HG02884 (cell line): ENCODE data around the gene TBC1D16.
"Not testable (repeated sequence)": the region's sequence is repeated elsewhere in the genome, so short reads cannot be mapped to it uniquely, and the experiment has no call there.

Experiments used
- ATAC-seq: cut with Tn5 transposase; IDR thresholded peaks from one replicate; pipeline ENCODE4 v1.9.1; 2021; ENCODE audit warnings: mild to moderate bottlenecking, moderate library complexity; ENCODE audit not compliant: unreplicated experiment

Gene TBC1D16

DNA sequence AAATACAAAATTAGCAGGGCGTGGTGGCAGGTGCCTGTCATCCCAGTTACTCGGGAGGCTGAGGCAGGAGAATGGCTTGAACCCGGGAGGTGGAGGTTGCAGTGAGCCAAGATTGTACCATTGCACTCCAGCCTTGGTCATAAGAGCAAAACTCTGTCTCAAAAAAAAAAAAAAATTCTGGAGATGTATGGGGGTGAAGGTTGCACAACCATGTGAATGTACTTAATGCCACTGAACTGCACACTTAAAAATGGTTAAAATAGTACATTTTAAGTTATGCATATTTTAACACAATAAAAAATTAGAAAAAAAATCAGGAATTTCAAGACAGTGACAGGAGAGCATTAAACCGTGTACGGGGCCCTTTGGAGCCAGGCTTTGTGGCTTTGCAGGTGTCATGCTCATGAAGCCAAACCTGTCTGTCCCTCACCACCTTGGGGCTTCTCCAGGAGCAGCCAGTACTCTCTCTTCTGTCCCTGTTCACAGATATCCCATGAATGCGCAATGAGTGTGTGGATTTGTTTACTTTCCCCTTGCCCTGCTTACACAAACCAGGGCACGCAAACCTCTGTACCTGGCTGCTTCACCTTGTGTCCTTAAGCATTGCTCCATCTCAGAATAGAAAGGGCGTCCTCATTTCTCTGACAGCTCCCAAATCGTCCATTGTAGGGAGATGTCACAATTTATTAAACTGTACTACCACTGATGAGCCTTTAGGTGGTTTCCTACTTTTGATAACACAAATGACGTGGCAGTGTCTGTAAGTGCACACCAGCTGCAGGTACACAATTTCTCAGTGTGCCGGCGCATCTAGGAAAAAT lies 138.2 kb downstream of the TBC1D16 start:
- no peak for ATAC-seq

DNA sequence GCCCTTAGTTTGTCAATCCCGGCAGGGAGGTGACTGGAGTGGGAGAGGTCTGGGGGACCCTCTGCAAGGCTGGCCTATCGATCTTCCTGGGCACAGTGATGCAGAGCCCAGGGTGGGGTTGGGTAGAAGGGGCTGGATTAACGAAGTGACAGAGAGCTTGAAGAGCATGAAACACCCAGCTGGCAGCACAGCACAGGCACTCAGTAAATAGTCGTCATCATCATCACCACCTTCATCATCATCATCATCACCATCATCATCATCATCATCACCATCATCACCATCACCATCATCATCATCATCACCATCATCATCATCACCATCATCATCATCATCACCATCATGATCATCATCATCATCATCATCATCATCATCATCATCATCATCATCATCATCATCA lies 142.2 kb downstream of the TBC1D16 start:
- ATAC-seq, result not testable (repeated sequence)

DNA sequence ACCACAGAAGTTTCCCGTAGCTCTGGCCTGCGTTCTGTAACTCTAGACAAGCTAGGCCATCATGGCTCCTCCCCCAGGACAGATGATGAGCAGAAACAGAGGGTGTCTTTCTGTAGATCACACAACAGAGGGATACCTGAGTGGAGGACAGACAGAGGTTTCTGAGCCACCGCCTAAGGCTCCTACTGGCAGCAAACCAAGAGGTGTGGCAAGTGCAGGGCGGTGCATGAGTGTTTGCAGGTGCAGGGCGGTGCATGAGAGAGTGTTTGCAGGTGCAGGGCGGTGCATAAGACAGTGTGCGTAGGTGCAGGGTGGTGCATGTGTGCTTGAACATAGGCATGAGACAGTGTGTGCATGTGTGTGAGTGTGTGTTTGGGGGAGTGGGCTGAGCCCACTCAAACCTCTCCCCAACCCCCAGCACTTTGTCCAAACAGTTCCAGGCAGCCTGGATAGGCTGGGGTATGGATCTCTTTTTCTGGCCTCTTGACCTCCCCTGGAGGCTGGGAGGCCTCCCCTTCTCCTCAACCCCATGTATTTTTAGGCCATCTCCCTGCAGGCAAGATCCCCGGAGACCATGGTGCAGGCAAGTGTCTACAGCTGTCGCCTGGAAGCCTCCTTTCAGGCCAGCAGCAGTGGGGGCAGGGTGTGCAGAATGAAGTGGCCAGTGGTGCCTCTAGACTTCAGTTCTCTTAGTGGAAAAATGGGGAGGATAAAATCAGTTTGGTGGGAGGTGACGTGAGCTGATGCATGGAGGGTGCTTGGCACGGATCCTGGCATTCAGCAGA lies 143.0 kb downstream of the TBC1D16 start:
- ATAC-seq, result no peak

DNA sequence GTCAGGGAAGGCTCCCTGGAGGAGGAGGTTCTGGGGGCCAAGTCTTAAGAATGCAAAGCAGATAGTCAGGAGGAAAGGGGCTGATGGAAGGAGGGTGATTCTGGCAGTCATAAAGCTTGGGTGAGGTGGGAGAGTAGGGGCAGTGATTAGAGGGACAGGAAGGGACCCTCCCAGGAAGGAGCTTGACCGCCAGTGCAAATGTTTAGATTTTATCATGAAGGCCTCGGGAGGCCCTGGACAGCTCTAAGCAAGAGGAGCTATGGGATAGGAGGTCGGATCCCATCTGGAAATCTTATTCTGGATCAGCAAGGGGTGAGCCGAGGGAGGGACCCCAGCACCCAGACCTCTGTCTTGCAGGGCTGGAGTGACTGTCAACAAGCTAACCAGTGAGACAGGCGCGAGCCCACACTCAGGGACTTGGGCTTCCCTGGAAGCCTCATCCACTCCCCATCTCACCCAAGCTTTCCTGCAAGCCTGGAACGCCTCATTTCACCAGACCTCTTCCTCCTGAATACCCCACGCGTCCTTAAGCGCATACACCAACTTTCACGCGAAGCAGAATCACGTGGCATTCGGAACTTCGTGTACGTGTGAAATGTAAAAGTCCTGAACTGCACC lies 144.4 kb downstream of the TBC1D16 start:
- ATAC-seq, result no peak

DNA sequence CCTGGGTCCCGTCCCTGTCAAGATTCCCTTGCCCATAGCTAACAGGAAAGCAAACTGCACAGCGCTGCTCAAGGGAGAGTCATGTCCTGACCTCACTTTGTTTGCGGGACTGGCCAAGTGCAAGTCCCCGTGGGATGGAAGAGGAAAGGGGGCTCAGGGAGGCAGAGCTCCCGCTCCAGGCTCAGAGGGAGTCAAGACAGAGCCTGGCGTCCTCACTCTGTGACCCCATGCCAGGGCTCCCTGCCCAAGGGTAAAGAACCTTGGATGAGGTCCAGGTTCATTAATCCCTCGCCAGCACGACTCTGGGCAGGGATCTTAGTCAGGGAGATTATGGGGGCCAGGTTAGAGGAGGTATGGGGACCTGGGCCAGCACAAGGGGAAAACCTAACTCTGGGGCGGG lies 145.0 kb downstream of the TBC1D16 start:
- no peak for ATAC-seq

DNA sequence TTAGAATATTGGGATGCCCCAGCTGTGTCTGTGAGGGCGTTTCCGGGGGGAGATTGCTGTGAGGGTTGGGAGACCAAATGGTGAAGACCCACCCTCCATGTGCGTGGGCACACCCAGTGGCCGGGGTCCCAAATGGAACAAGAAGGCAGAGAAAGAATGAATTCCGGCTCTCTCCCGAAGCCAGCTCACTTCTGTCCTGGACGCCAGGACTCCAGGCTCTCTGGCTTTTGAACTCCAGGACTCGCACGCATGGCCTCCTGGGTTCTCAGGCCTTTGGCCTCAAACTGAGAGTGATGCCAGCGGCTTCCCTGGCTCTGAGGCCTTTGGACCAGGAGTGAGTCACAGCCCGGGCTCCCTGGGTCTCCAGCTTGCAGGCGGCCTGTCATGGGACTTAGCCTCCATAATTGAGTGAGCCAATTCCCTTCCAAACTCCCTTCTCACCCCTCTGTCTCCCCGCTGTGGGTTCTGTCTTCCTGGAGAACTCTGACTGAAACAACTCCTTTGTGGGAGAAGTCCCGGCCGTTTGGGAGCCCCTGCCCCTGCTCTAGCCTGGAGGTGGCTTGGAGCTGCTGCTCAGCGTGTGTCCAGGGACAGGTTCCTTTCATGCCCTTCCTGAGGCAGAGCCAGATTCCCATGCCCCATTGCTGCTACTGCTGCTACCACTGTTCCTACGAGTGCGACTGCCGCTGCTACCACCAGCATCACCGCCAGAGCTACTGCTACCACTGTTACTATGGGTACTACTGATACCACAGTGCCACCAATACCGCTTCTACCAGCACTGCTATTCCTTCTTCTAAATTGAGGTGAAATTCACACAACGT lies 146.6 kb downstream of the TBC1D16 start:
- no peak for ATAC-seq

DNA sequence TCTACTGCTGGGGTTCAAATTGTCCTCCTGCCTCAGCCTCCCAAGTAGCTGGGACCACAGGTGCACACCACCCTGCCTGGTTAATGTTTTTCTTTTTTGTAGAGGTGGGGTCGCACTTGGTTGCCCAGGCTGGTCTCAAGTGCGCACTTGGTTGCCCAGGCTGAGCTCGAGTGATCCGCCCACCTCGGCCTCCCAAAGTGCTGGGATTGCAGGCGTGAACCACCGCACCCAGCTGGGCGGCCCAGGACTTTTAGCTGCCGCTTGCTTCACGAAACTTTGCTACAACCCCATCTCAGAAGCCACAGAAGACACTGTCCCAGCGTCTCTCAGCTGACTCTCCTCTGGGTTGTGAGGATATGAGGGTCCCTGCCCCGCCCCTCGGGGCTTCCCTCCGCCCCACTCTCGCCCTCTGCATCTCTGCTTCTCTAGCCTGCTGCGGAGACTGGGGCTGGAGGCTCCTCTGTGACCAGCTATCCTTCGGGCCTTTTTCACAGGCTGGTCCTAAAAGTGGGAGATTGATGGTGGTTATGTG lies 147.6 kb downstream of the TBC1D16 start:
- no peak for ATAC-seq

DNA sequence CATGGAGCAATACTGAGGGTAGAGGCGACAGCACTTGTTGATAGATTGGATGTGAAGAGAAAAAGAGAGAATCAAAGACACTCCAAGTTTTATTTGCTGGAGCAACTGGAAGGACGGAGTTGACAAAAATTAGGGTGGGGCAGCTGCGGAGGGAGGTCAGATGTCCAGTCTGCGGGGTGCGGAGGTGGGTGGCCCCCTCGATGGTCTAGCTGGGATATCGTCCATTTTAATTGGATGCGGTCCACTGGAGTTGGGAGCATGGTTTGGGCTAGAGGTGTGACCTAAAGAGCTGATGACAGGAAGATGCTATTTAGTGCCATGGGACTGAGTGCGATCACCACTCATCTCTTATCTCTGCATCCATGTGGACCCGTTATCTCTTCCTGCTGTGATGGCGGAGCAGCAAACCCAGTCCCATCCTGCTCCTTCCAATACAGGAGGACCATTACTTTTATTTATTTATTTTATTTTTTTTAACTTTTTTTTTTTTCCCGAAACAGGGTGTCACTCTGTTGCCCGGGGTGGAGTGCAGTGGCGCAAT lies 148.2 kb downstream of the TBC1D16 start:
- ATAC-seq, result no peak

DNA sequence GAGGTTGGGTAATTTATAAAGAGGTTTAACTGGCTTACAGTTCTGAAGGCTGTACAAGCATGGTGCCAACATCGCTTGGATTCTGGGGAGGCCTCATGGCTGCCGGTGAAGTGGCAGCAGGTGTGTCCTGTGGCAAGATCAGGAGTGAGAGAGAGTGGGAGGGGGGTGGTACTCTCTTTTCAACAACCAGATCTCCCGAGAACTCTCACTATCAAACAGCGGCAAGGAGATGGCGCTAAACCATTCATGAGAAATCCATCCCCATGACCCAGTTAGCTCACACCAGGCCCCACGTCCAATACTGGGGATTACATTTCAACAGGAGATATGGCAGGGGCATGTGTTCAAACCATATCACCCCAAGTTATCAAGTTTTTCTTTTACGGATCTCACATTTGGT lies 152.5 kb downstream of the TBC1D16 start:
- no peak for ATAC-seq
